ENCODE measurements around the gene PCDHB12. TPM values are rescaled to one million over a fixed set of nuclear protein-coding genes. Genes with fewer than 3 reads are reported as not detected.

Gene PCDHB12
- total RNA-seq, 1 donor from 2014 or later, result 8.4 TPM

- H3K27me3 Mint-ChIP-seq (ENCODE audit: unreplicated experiment), result peaks cover 10% of the 10 kb centered on the region
- no peak overlapping the region for H3K4me3 Mint-ChIP-seq (ENCODE audit: unreplicated experiment)
- H3K36me3 Mint-ChIP-seq (ENCODE audit: low read depth, unreplicated experiment), result peaks cover 49% of the 10 kb centered on the region
- no peak for TF ChIP-seq CTCF (IDR thresholded peaks at IDR 0.05; ENCODE audit: unreplicated experiment)
- peaks cover 30% of the 10 kb centered on the region for H3K9me3 Mint-ChIP-seq (ENCODE audit: unreplicated experiment)
- H3K27ac Mint-ChIP-seq (ENCODE audit: unreplicated experiment), result no peak overlapping the region
- H3K4me1 Mint-ChIP-seq (ENCODE audit: unreplicated experiment), result no peaks in the 10 kb centered on the region
- no peak for DNase-seq (ENCODE audit: low spot score)
Observed at GRCh38 chr5:141250576-141250975, 42.1 kb downstream of the PCDHB12 start.

GRCh38 chr5:141258464-141258863, 49.9 kb downstream of the PCDHB12 start:
- no peak for DNase-seq (ENCODE audit: low spot score)
- Mint-ChIP-seq H3K4me1 (ENCODE audit: unreplicated experiment) (no peaks in the 10 kb centered on the region), H3K4me3 (ENCODE audit: unreplicated experiment) (no peak overlapping the region), H3K27me3 (ENCODE audit: unreplicated experiment) (peaks cover 2% of the 10 kb centered on the region), H3K36me3 (ENCODE audit: low read depth, unreplicated experiment) (peaks cover 46% of the 10 kb centered on the region), H3K9me3 (ENCODE audit: unreplicated experiment) (peaks cover 46% of the 10 kb centered on the region), H3K27ac (ENCODE audit: unreplicated experiment) (no peak overlapping the region)
- TF ChIP-seq CTCF (IDR thresholded peaks at IDR 0.05; ENCODE audit: unreplicated experiment), result no peak

- Mint-ChIP-seq H3K9me3 (ENCODE audit: unreplicated experiment) (peaks cover 49% of the 10 kb centered on the region), H3K4me3 (ENCODE audit: unreplicated experiment) (no peak overlapping the region), H3K27me3 (ENCODE audit: unreplicated experiment) (peaks cover 2% of the 10 kb centered on the region), H3K4me1 (ENCODE audit: unreplicated experiment) (no peaks in the 10 kb centered on the region), H3K36me3 (ENCODE audit: low read depth, unreplicated experiment) (peaks cover 47% of the 10 kb centered on the region), H3K27ac (ENCODE audit: unreplicated experiment) (no peak overlapping the region)
- DNase-seq (ENCODE audit: low spot score), result no peak
- TF ChIP-seq CTCF (IDR thresholded peaks at IDR 0.05; ENCODE audit: unreplicated experiment), result no peak
Observed at GRCh38 chr5:141258948-141259347, 50.4 kb downstream of the PCDHB12 start.

- DNase-seq (ENCODE audit: low spot score), result no peak
- H3K4me1 Mint-ChIP-seq (ENCODE audit: unreplicated experiment), result no peaks in the 10 kb centered on the region
- peaks cover 56% of the 10 kb centered on the region for H3K9me3 Mint-ChIP-seq (ENCODE audit: unreplicated experiment)
- H3K36me3 Mint-ChIP-seq (ENCODE audit: low read depth, unreplicated experiment), result peaks cover 59% of the 10 kb centered on the region
- H3K27ac Mint-ChIP-seq (ENCODE audit: unreplicated experiment), result no peak overlapping the region
- peaks cover 2% of the 10 kb centered on the region for H3K27me3 Mint-ChIP-seq (ENCODE audit: unreplicated experiment)
- H3K4me3 Mint-ChIP-seq (ENCODE audit: unreplicated experiment), result peak overlapping the region; percentile 45
- TF ChIP-seq CTCF (IDR thresholded peaks at IDR 0.05; ENCODE audit: unreplicated experiment), result no peak
Observed at GRCh38 chr5:141260458-141261237, 52.1 kb downstream of the PCDHB12 start.

GRCh38 chr5:141261238-141261546, 52.7 kb downstream of the PCDHB12 start:
- no peak for TF ChIP-seq CTCF (IDR thresholded peaks at IDR 0.05; ENCODE audit: unreplicated experiment)
- H3K36me3 Mint-ChIP-seq (ENCODE audit: low read depth, unreplicated experiment), result peaks cover 64% of the 10 kb centered on the region
- peaks cover 56% of the 10 kb centered on the region for H3K9me3 Mint-ChIP-seq (ENCODE audit: unreplicated experiment)
- H3K27ac Mint-ChIP-seq (ENCODE audit: unreplicated experiment), result no peak overlapping the region
- no peak for DNase-seq (ENCODE audit: low spot score)
- peak overlapping the region; percentile 45 for H3K4me3 Mint-ChIP-seq (ENCODE audit: unreplicated experiment)
- peaks cover 2% of the 10 kb centered on the region for H3K27me3 Mint-ChIP-seq (ENCODE audit: unreplicated experiment)
- no peaks in the 10 kb centered on the region for H3K4me1 Mint-ChIP-seq (ENCODE audit: unreplicated experiment)

All from endothelial cell (in vitro differentiated cells).